ENCODE data around the gene PAN3.

DNA sequence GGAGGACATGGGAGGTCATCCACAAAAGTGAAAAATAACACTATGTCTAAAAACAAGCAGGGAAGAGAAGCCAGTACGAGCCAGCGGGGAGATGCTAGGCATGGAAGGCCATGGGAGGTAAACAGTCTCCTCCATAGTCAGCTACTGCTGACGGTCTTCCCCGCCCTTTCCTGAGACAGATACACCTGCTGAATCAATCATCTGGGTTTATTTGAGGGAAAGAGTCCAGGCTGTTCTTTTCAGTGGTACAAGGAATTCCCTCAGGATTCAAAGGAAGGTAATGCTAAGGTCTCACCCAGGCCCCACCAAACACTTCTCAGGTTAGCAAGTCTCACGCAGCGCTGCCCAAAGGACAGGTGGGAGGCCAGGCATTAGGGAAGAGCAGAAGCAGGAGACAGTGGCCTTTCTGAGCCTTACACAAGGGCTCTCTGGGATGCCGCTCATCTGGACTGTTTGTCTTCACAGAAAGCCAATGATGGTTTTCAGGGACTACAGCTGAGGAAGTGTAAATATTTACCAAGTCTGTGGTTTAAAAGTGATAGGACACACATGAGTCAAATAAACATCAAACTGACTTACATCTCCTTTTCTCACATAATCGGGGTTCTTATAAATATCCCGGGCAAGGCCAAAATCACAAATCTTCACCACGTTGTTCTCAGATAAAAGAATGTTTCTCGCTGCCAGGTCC is 182.7 kb downstream of the PAN3 start:
- TF ChIP-seq, protein P1, sequence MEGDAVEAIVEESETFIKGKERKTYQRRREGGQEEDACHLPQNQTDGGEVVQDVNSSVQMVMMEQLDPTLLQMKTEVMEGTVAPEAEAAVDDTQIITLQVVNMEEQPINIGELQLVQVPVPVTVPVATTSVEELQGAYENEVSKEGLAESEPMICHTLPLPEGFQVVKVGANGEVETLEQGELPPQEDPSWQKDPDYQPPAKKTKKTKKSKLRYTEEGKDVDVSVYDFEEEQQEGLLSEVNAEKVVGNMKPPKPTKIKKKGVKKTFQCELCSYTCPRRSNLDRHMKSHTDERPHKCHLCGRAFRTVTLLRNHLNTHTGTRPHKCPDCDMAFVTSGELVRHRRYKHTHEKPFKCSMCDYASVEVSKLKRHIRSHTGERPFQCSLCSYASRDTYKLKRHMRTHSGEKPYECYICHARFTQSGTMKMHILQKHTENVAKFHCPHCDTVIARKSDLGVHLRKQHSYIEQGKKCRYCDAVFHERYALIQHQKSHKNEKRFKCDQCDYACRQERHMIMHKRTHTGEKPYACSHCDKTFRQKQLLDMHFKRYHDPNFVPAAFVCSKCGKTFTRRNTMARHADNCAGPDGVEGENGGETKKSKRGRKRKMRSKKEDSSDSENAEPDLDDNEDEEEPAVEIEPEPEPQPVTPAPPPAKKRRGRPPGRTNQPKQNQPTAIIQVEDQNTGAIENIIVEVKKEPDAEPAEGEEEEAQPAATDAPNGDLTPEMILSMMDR (IDR thresholded peaks at IDR 0.05), result no peak
- no peak for TF ChIP-seq POLR2A (IDR thresholded peaks at IDR 0.05)
